IPS-20b (cell line): ENCODE measurements around the gene TNIK.

ENCODE experiments used
- H3K27ac ChIP-seq: one replicate; pipeline ENCODE4 v1.5.1; 2013; ENCODE audit warnings: low read length
- H3K27me3 ChIP-seq: 2 replicates; pipeline ENCODE4 v1.6.1; 2013; ENCODE audit warnings: mild to moderate bottlenecking, low read length, inconsistent platforms; ENCODE audit not compliant: insufficient read depth
- H3K36me3 ChIP-seq: 2 replicates; pipeline ENCODE4 v1.6.1; 2013; ENCODE audit warnings: low read depth, mild to moderate bottlenecking, inconsistent platforms, low read length, moderate library complexity; ENCODE audit not compliant: insufficient read depth
- H3K4me1 ChIP-seq: 2 replicates; pipeline ENCODE4 v1.6.1; 2013; ENCODE audit warnings: mild to moderate bottlenecking, control low read depth, inconsistent platforms, low read length, moderate library complexity; ENCODE audit not compliant: insufficient read depth
- H3K4me3 ChIP-seq: 2 replicates; pipeline ENCODE4 v1.5.1; 2013; ENCODE audit warnings: mild to moderate bottlenecking, low read length, inconsistent platforms
- H3K9ac ChIP-seq: 2 replicates; pipeline ENCODE4 v1.6.1; 2013; ENCODE audit warnings: low read depth, mild to moderate bottlenecking, inconsistent platforms, low read length, moderate library complexity
- H3K9me3 ChIP-seq: 2 replicates; pipeline ENCODE4 v1.6.1; 2013; ENCODE audit warnings: mild to moderate bottlenecking, low read depth, low read length, inconsistent platforms; ENCODE audit not compliant: insufficient read depth

TNIK gene

DNA sequence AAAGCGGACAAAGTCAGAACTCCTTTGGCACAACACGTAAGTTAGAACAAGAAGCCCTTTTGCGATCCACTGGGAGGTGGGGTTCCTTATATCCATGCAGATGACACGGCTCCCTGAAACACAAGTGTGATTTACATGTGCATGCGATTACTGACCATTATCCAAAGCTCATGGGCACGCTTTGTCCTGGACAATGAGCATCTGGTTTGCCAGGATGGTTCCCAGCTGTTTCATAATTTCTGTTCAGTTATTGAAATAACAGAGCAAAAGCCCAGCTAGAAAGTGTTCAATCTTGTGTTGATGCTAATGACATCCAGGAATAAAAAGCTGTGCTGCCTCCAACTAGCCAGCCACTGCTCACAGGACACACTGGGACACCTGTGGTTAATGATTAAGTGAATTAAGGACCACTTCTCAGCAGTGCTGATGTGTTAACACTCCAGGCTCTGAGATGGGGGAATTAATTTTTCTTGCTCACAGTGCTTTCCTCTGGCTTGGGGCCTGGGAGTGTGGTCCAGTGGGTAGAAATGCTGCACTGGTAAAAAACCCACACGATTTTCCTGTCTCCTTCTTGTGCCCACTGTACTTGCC lies 310.6 kb downstream of the TNIK start:
- Histone ChIP-seq H3K9me3 (no peaks in the 10 kb centered on the region), H3K9ac (no peak overlapping the region), H3K36me3 (peaks cover 1% of the 10 kb centered on the region; the same call in 1 of the 2 replicates), H3K27me3 (no peaks in the 10 kb centered on the region), H3K4me1 (no peaks in the 10 kb centered on the region), H3K27ac (no peak overlapping the region), H3K4me3 (no peak overlapping the region)

DNA sequence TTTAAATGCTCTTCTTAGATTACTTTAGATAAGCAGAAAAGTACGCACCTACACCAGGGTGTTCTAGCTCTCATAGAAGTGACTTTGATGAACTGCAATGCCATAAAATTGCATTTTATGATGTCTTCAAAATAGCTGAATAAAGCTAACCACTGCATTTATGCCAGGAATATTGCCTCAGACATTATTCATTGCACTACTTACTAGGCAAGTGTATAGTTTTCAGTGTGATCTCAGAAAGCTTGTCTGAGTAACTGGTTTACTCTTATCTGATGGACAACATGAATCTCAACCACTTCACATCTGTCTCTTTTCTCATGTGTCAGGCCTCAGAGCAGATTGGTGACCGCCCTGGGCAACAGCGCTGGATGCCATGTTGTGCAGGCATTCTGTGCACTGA lies 314.4 kb downstream of the TNIK start:
- no peaks in the 10 kb centered on the region for H3K4me1 ChIP-seq
- H3K9me3 ChIP-seq, result no peaks in the 10 kb centered on the region
- H3K36me3 ChIP-seq, result peaks cover 3% of the 10 kb centered on the region; the same call in 1 of the 2 replicates
- H3K4me3 ChIP-seq, result no peak overlapping the region
- H3K9ac ChIP-seq, result no peak overlapping the region
- no peak overlapping the region for H3K27ac ChIP-seq
- no peaks in the 10 kb centered on the region for H3K27me3 ChIP-seq

DNA sequence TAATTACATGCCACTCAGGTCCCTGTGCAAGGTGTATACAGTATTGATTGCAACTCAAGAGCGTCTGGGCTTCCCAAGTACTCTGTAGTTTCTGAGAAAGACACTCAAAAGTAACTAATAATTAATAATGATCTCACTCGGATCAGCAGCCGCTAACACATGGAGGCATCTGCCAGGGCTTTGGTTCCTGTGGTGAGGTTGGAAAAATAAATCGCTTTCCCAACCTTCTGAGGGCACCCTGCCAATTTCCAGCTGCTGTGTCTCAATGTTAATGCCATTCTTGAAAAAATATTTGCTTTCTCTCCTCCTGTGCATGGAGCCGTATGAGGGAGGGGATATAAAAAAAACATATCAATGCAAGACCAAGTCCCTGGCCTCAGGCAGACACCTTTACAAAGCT lies 317.2 kb downstream of the TNIK start:
- peaks cover 6% of the 10 kb centered on the region; the same call in 1 of the 2 replicates for H3K36me3 ChIP-seq
- no peaks in the 10 kb centered on the region for H3K4me1 ChIP-seq
- no peak overlapping the region for H3K9ac ChIP-seq
- H3K27ac ChIP-seq, result no peak overlapping the region
- H3K27me3 ChIP-seq, result no peaks in the 10 kb centered on the region
- H3K4me3 ChIP-seq, result no peak overlapping the region
- H3K9me3 ChIP-seq, result no peaks in the 10 kb centered on the region

DNA sequence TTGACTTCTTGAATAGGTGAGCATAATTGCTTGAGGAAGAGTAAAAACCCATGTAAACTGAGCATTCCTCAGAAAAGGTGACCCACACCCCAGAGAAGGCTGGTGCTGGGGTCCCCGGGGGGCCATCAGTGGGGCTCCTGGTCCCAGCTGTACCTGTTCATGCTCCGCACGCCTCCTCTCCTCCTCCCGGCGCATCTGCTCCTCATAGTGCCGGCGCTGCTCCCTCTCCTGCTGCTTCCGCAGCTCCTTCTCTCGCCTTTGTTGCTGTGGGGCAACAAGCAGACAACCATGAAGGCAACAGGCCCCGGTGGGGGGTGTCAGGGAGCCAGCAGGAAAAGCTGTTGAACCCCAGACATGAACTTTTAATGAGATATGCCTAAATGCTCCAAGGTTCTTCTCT lies 320.0 kb downstream of the TNIK start:
- H3K4me3 ChIP-seq, result no peak overlapping the region
- H3K36me3 ChIP-seq, result peaks cover 26% of the 10 kb centered on the region; the same call in 1 of the 2 replicates
- no peaks in the 10 kb centered on the region for H3K27me3 ChIP-seq
- H3K4me1 ChIP-seq, result no peaks in the 10 kb centered on the region
- no peak overlapping the region for H3K27ac ChIP-seq
- no peaks in the 10 kb centered on the region for H3K9me3 ChIP-seq
- no peak overlapping the region for H3K9ac ChIP-seq

DNA sequence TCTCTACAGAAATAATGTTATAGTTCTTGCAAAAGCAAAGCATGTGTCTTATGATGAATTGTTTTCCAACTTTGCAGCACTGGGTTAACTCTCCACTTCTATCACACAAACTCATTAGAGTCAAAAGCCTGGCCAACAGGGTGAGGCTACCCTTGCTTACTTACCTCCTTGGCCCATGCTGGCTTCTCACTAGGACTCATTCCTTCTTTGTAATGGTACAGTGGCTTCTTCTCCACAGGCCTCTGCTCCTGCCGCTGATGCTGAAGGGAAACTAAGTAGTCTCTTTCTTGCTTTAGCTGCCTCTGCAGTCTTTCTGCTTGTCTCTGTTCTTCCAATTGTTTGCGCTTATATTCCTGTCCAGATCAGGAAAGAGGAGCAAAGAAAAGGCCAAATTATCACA lies 322.2 kb downstream of the TNIK start:
- no peaks in the 10 kb centered on the region for H3K9me3 ChIP-seq
- H3K4me3 ChIP-seq, result no peak overlapping the region
- no peak overlapping the region for H3K9ac ChIP-seq
- H3K27ac ChIP-seq, result no peak overlapping the region
- no peaks in the 10 kb centered on the region for H3K27me3 ChIP-seq
- peaks cover 26% of the 10 kb centered on the region; the same call in 1 of the 2 replicates for H3K36me3 ChIP-seq
- H3K4me1 ChIP-seq, result no peaks in the 10 kb centered on the region

DNA sequence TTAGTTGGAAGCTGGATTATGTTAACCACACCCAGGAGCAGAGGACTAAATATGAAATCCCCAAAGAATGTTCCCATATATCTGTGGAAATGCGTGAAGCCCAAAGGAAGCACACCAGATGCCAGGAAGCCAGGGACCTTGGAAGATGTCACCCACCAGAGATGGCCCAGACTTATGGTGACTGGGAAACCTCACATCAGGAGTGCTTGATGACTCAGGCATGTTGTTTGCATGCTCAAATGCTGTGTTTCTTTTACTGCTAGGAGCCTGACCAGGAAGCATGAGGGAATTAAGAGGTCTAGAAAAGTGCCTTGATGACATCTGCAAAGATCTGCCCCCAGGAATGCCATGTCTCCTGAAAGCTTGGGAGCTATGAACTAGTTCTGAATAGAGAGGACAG lies 324.7 kb downstream of the TNIK start:
- H3K4me1 ChIP-seq, result no peaks in the 10 kb centered on the region
- no peaks in the 10 kb centered on the region for H3K27me3 ChIP-seq
- H3K27ac ChIP-seq, result no peak overlapping the region
- no peak overlapping the region for H3K9ac ChIP-seq
- H3K9me3 ChIP-seq, result no peaks in the 10 kb centered on the region
- peaks cover 22% of the 10 kb centered on the region; the same call in 1 of the 2 replicates for H3K36me3 ChIP-seq
- no peak overlapping the region for H3K4me3 ChIP-seq

DNA sequence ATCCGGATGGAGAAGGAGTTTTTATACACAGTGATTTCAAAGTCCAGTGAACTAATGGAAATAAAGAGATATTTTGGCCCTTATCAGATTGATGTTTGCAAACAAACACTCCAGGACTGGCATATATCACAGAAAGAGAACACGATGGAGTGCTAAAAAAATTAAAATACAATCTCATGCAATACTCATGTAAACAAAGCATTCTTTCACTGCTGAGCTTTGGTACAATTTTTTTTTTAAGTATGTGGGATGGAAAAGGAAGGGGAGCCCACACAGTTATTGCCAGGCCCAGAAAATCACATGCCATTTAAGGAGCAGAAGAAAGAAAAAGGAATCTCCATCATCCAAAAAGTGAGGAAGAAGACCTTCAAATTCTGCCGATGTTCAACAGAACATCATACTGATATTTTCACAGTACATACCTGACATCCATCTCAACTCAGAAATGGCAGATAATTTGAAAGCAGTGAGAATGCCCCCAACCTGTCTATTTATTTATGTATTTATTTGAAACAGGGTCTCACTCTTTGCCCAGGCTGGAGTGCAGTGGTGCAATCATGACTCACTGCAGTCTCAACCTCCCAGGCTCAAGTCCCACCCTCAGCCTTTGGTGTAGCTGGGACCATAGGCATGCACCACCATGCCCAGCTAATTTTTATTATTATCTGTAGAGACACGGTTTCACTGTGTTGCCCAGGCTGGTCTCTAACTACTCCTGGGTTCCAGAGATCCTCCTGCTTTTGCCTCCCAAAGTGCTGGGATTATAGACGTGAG lies 326.2 kb downstream of the TNIK start:
- no peaks in the 10 kb centered on the region for H3K9me3 ChIP-seq
- H3K4me1 ChIP-seq, result no peaks in the 10 kb centered on the region
- H3K9ac ChIP-seq, result no peak overlapping the region
- H3K36me3 ChIP-seq, result peaks cover 19% of the 10 kb centered on the region; the same call in 1 of the 2 replicates
- no peak overlapping the region for H3K4me3 ChIP-seq
- no peaks in the 10 kb centered on the region for H3K27me3 ChIP-seq
- no peak overlapping the region for H3K27ac ChIP-seq

DNA sequence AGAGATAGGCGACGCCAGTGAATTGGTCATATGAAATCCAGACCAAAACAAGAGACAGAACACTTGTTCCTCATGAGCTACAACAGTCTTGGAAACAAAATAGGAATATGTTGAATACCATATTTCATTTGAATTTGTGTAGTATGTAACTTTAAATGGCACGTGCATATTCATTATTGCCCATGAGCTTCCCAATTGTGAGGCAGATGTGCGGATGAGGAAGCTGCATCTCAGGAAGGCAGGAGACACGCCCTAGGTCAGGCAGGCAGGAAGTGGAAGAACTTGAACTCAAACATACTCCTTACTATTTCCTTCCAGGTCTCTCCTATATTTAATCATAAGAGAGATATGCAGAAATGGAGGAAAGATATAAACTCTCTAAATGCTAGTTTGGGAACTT lies 326.9 kb downstream of the TNIK start:
- no peak overlapping the region for H3K27ac ChIP-seq
- no peaks in the 10 kb centered on the region for H3K27me3 ChIP-seq
- H3K9me3 ChIP-seq, result no peaks in the 10 kb centered on the region
- no peak overlapping the region for H3K4me3 ChIP-seq
- H3K4me1 ChIP-seq, result no peaks in the 10 kb centered on the region
- H3K9ac ChIP-seq, result no peak overlapping the region
- peaks cover 20% of the 10 kb centered on the region; the same call in 1 of the 2 replicates for H3K36me3 ChIP-seq

DNA sequence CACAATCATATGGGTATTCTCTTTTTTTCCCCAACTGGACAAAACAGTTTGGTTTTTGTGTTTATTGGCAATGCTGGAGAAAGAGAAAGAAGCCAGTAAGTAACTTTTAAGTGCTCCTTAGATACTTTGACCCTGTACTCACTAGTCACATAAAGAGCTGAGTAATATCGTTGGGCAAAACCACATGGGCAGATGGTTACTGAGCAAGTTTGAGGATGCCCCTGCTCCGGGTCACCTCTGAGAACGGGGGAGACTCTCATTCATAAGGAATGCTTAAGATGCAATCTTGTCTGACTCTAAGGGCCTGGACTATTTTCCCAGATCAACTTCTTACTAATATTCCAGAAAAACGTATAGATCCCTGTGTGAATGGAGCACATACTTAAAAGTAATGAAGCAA lies 327.3 kb downstream of the TNIK start:
- Histone ChIP-seq H3K4me1 (peaks cover 2% of the 10 kb centered on the region; the same call in 1 of the 2 replicates), H3K27me3 (no peaks in the 10 kb centered on the region), H3K9me3 (no peaks in the 10 kb centered on the region), H3K27ac (no peak overlapping the region), H3K4me3 (no peak overlapping the region), H3K9ac (no peak overlapping the region), H3K36me3 (peaks cover 25% of the 10 kb centered on the region; the same call in 1 of the 2 replicates)

DNA sequence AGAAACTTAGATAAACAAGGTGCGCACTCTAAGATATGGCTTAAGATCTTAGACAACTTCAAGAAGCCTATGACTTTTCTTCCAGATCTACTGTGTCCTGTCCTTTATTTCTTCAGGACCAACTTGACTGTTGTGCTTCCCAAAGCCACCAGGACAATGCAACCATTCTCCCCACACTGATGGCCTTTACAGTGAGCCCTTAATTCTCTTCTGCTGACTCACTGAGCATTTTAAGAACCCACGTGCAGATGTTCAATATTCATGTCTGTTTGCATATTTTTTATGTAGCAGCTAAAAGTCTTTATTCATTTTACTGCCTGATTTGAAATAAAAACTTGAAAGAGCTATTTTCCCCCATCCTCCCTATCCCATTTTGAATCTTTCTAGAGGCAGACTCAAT lies 330.4 kb downstream of the TNIK start:
- Histone ChIP-seq H3K4me3 (no peak overlapping the region), H3K27ac (no peak overlapping the region), H3K4me1 (peaks cover 2% of the 10 kb centered on the region; the same call in 1 of the 2 replicates), H3K27me3 (no peaks in the 10 kb centered on the region), H3K9ac (no peak overlapping the region), H3K36me3 (peaks cover 15% of the 10 kb centered on the region; the same call in 1 of the 2 replicates), H3K9me3 (no peaks in the 10 kb centered on the region)

DNA sequence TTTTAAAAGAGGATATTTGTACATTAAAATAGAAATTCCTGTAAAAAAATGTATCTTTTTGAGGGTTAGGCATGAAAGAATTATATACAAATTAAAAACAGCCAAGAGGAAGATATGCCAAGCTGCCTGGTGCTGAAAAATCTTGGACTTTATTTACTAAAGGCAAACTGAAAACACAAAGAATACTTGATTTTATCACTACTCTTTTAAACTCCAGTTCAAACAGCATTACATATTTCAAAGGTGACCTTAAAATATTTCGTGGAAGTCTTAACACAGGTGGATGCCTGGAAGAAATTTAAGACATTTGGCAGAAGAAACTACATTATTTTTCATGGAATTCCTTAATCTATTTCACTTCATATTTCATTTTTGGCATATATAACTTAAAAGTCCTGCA lies 332.6 kb downstream of the TNIK start:
- peaks cover 26% of the 10 kb centered on the region; the same call in 1 of the 2 replicates for H3K36me3 ChIP-seq
- no peaks in the 10 kb centered on the region for H3K9me3 ChIP-seq
- H3K9ac ChIP-seq, result no peak overlapping the region
- no peak overlapping the region for H3K4me3 ChIP-seq
- no peaks in the 10 kb centered on the region for H3K27me3 ChIP-seq
- H3K27ac ChIP-seq, result no peak overlapping the region
- peaks cover 2% of the 10 kb centered on the region; the same call in 1 of the 2 replicates for H3K4me1 ChIP-seq
